Hepatocyte (in vitro differentiated cells): ENCODE measurements around the gene ITPKB.

ENCODE experiments used
- EZH2 ChIP-seq: fragments of 200-600 bp; sonication (generic); IDR thresholded peaks from 2 replicates; pipeline ENCODE4 v1.6.1; 2016; ENCODE audit warnings: antibody characterized with exemption, mild to moderate bottlenecking, borderline replicate concordance
- TF ChIP-seq, protein P1 (sequence below): fragments of 200-600 bp; sonication (generic); IDR thresholded peaks from 2 replicates; pipeline ENCODE4 v1.5.1; 2016; ENCODE audit warnings: antibody characterized with exemption, mild to moderate bottlenecking; ENCODE audit not compliant: poor library complexity

- TF ChIP-seq, protein P1, sequence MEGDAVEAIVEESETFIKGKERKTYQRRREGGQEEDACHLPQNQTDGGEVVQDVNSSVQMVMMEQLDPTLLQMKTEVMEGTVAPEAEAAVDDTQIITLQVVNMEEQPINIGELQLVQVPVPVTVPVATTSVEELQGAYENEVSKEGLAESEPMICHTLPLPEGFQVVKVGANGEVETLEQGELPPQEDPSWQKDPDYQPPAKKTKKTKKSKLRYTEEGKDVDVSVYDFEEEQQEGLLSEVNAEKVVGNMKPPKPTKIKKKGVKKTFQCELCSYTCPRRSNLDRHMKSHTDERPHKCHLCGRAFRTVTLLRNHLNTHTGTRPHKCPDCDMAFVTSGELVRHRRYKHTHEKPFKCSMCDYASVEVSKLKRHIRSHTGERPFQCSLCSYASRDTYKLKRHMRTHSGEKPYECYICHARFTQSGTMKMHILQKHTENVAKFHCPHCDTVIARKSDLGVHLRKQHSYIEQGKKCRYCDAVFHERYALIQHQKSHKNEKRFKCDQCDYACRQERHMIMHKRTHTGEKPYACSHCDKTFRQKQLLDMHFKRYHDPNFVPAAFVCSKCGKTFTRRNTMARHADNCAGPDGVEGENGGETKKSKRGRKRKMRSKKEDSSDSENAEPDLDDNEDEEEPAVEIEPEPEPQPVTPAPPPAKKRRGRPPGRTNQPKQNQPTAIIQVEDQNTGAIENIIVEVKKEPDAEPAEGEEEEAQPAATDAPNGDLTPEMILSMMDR = no peak
- no peak for TF ChIP-seq EZH2
Measured at GRCh38 chr1:226584164-226584563, 154.9 kb downstream of the ITPKB start.
